Measurements from ENCODE around the gene MOCS3. TPM values are rescaled to one million over a fixed set of nuclear protein-coding genes. Genes with fewer than 3 reads are reported as not detected.

MOCS3 gene
- total and polyA plus RNA-seq, 2 experiments from 2014 or later = 4.0 to 8.6 TPM

DNA sequence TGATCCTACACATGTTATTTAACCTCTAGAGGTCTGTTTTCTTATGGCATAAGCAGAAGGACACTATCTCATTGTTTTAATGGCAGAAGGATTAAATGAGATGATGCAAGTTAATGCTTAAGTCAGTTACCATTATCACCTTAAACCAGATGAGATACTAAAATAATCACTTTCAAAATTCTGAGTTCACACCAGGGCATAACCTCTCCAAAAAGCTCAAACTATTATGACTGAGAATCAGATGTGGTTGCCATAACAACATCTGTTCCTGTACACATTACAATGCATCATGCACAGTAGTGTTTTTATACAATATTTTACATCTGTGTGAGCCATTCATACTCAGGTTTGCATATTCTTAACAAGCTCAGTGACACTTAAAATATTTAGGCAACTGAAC, 37.6 kb upstream of the MOCS3 start:
- Histone ChIP-seq H3K27ac (peak overlapping the region; percentile 14), H3K79me2 (peaks cover 98% of the 10 kb centered on the region), H3K4me1 (ENCODE audit: insufficient read depth) (peaks cover 29% of the 10 kb centered on the region), H3K36me3 (replicated peaks; ENCODE audit: insufficient read depth, low read depth) (no peaks in the 10 kb centered on the region), H3K27me3 (no peaks in the 10 kb centered on the region), H4K20me1 (ENCODE audit: insufficient read depth, poor library complexity, severe bottlenecking) (peaks cover 99% of the 10 kb centered on the region), H3K9me2 (replicated peaks; ENCODE audit: insufficient read depth) (no peaks in the 10 kb centered on the region), H3K4me2 (no peak overlapping the region), H3K9me3 (ENCODE audit: low read depth) (no peaks in the 10 kb centered on the region), H3K4me3 (no peak overlapping the region), H2AFZ (no peak overlapping the region)
- DNase-seq (ENCODE audit: low spot score) = no peak
- no peak for TF ChIP-seq EZH2 (IDR thresholded peaks at IDR 0.05; ENCODE audit: borderline replicate concordance)
- TF ChIP-seq, protein P1, sequence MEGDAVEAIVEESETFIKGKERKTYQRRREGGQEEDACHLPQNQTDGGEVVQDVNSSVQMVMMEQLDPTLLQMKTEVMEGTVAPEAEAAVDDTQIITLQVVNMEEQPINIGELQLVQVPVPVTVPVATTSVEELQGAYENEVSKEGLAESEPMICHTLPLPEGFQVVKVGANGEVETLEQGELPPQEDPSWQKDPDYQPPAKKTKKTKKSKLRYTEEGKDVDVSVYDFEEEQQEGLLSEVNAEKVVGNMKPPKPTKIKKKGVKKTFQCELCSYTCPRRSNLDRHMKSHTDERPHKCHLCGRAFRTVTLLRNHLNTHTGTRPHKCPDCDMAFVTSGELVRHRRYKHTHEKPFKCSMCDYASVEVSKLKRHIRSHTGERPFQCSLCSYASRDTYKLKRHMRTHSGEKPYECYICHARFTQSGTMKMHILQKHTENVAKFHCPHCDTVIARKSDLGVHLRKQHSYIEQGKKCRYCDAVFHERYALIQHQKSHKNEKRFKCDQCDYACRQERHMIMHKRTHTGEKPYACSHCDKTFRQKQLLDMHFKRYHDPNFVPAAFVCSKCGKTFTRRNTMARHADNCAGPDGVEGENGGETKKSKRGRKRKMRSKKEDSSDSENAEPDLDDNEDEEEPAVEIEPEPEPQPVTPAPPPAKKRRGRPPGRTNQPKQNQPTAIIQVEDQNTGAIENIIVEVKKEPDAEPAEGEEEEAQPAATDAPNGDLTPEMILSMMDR (IDR thresholded peaks at IDR 0.05; ENCODE audit: poor library complexity) = no peak
- TF ChIP-seq EZH2phosphoT487 (IDR thresholded peaks at IDR 0.05; ENCODE audit: low read depth, severe bottlenecking, unreplicated experiment) = no peak

DNA sequence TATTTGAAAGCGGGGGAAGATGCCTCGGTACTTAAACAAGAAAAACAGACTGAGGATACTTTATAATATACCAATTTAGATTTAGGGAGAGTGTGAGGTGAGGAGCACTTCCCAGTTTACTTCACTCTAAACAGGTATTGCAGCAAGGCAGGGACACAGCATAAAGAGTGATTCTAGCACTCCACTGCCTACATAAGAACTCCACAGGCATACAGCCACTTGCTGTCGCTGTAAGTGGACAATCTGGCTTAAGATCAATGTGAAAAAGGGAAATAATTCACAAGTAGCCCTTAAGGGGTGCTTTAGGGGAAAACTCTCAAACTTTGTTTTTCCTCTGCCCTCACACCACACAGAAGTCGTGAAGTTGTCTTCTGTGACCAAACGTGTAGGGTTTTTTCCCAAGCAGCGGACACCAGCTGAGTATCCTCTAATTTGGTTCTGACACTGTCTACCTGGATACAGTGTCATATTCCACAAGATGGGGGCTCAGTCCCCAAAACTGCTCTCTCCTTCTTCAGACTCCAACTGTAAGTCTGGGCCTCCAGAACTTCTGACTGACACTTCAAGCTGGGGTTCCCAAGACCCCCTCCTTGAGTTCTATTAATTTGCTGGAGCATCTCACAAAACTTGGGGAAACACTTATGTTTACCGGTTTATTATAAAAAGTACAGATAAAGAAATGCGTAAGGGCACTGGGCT, 36.7 kb upstream of the MOCS3 start:
- WGBS (ENCODE audit: low lambda C conversion rate, missing lambda C conversion rate) = 83% methylated on average over 8 of the region's 8 CpGs
- no peak overlapping the region for H3K4me2 ChIP-seq
- peaks cover 100% of the 10 kb centered on the region for H3K79me2 ChIP-seq
- no peaks in the 10 kb centered on the region for H3K9me2 ChIP-seq (replicated peaks; ENCODE audit: insufficient read depth)
- TF ChIP-seq EZH2 (IDR thresholded peaks at IDR 0.05; ENCODE audit: borderline replicate concordance) = no peak
- TF ChIP-seq, protein P1 (IDR thresholded peaks at IDR 0.05; ENCODE audit: poor library complexity) = no peak
- no peak for TF ChIP-seq EZH2phosphoT487 (IDR thresholded peaks at IDR 0.05; ENCODE audit: low read depth, severe bottlenecking, unreplicated experiment)
- H3K4me3 ChIP-seq = no peak overlapping the region
- DNase-seq (ENCODE audit: low spot score) = no peak
- peaks cover 100% of the 10 kb centered on the region for H4K20me1 ChIP-seq (ENCODE audit: insufficient read depth, poor library complexity, severe bottlenecking)
- no peaks in the 10 kb centered on the region for H3K9me3 ChIP-seq (ENCODE audit: low read depth)
- H3K4me1 ChIP-seq (ENCODE audit: insufficient read depth) = peaks cover 22% of the 10 kb centered on the region
- H3K36me3 ChIP-seq (replicated peaks; ENCODE audit: insufficient read depth, low read depth) = no peaks in the 10 kb centered on the region
- no peaks in the 10 kb centered on the region for H3K27me3 ChIP-seq
- H2AFZ ChIP-seq = no peak overlapping the region
- H3K27ac ChIP-seq = peak overlapping the region; percentile 14

DNA sequence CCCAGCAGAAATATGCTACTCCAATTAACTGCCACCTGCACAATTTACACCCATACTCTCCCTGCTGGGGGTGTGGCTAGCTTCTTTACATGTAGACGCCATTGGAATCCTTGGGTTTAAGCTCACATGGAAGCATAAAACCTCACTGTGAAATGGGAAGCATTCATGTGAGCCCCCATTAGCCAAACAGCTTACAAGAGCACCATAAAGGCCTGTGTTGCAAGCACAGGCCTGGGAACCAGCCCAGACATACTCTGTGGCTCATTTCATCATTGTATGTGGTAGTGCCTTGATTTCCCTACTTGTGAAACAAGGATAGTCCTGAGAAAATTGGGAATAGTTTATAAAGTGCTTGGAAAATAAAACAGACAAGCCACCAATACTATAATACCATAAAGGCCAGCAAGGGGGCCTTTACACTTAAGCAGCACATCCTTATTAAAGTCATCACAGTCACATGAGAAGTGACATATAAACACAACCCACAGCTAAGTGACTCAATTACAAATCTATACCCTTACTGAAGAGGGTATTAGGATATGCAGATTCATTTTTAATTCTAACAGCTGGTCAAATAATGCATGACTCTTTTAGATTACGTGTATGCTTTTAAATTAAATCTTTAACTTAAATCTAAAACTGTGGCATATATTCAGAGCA, 34.2 kb upstream of the MOCS3 start:
- H2AFZ ChIP-seq = no peak overlapping the region
- WGBS (ENCODE audit: low lambda C conversion rate, missing lambda C conversion rate) = 67% methylated on average over 2 of the region's 2 CpGs
- H3K27ac ChIP-seq = no peak overlapping the region
- H3K4me1 ChIP-seq (ENCODE audit: insufficient read depth) = peaks cover 27% of the 10 kb centered on the region
- peaks cover 99% of the 10 kb centered on the region for H3K79me2 ChIP-seq
- peaks cover 100% of the 10 kb centered on the region for H4K20me1 ChIP-seq (ENCODE audit: insufficient read depth, poor library complexity, severe bottlenecking)
- H3K4me3 ChIP-seq = no peak overlapping the region
- H3K36me3 ChIP-seq (replicated peaks; ENCODE audit: insufficient read depth, low read depth) = no peaks in the 10 kb centered on the region
- TF ChIP-seq EZH2 (IDR thresholded peaks at IDR 0.05; ENCODE audit: borderline replicate concordance) (no peak), EZH2phosphoT487 (IDR thresholded peaks at IDR 0.05; ENCODE audit: low read depth, severe bottlenecking, unreplicated experiment) (no peak)
- TF ChIP-seq, protein P1 (IDR thresholded peaks at IDR 0.05; ENCODE audit: poor library complexity) = no peak
- no peaks in the 10 kb centered on the region for H3K9me3 ChIP-seq (ENCODE audit: low read depth)
- H3K9me2 ChIP-seq (replicated peaks; ENCODE audit: insufficient read depth) = no peaks in the 10 kb centered on the region
- no peaks in the 10 kb centered on the region for H3K27me3 ChIP-seq
- DNase-seq (ENCODE audit: low spot score) = no peak
- no peak overlapping the region for H3K4me2 ChIP-seq
